Mesodermal cell (in vitro differentiated cells): Measurements from ENCODE around the gene WDR90.

ENCODE experiments used
- H3K27ac ChIP-seq: 2 replicates; pipeline ENCODE4 v1.7.0; 2013; ENCODE audit warnings: mild to moderate bottlenecking, low read depth, low read length, moderate library complexity; ENCODE audit not compliant: severe bottlenecking
- H3K36me3 ChIP-seq: 2 replicates; pipeline ENCODE4 v1.7.1; 2013; ENCODE audit warnings: mild to moderate bottlenecking, low read length, moderate library complexity; ENCODE audit not compliant: control insufficient read depth, insufficient read depth
- H3K4me1 ChIP-seq: one replicate; pipeline ENCODE4 v1.7.1; 2013; ENCODE audit warnings: mild to moderate bottlenecking, low read length; ENCODE audit not compliant: insufficient read depth, control insufficient read depth, poor library complexity, severe bottlenecking
- H3K4me3 ChIP-seq: 2 replicates; pipeline ENCODE4 v1.7.0; 2013; ENCODE audit warnings: low read length, control low read depth, mild to moderate bottlenecking; ENCODE audit not compliant: insufficient read depth, poor library complexity, severe bottlenecking; ENCODE audit errors: extremely low read depth
- H3K9me3 ChIP-seq: 2 replicates; pipeline ENCODE4 v1.7.1; 2013; ENCODE audit warnings: mild to moderate bottlenecking, low read length, moderate library complexity; ENCODE audit not compliant: control insufficient read depth
- WGBS, 2 experiments: methylation state at CpG; one replicate each; pipeline ENCODE4 v1.1.5; 2013; ENCODE audit warnings: missing lambda C conversion rate in 2 of 2; ENCODE audit not compliant: insufficient coverage in 2 of 2; 5-methylcytosine and 5-hydroxymethylcytosine counted together

WDR90 gene

DNA sequence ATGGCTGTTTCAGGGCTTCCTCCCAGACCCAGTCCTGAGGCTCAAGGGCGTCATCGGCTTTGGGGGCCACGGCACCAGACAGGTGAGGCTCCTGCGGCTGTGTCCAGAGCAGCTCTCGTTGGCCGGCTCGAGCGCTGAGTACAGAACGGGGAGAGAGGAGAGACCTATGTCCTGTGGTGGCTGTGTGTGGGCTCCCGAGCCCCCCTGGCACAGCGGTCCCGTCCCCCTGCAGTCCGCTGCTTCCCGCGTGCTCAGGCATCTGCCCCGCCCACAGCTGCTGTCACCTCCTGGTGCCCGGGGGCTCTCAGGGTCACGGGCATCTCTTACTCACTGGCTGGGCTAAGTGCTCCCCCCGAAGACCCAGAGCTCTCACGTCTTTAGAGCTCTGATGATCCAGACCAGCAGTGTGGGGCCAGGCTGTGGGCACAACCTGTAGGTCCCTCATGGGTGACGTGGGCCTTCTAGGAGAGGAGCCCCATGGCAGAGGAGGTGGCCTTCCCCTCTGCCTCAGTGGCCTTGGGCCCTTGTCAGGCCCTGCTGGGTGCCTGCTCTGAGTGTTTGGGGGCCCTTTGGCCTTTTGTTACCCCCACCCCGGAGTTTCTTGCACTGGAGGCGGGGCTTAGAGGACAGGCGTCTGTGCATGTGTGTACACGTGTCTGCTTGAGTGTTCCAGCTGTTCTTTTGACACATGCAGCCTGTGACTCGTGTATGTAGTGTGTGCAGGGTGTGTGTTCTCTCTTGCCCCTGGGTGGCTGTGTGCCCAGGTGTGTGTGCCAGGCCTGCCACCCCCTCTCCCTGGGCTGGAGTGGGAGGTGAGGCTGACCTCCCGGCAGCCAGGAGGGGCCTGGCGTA lies 3.5 kb downstream of the WDR90 start:
- peaks cover 20% of the 10 kb centered on the region for H3K36me3 ChIP-seq

DNA sequence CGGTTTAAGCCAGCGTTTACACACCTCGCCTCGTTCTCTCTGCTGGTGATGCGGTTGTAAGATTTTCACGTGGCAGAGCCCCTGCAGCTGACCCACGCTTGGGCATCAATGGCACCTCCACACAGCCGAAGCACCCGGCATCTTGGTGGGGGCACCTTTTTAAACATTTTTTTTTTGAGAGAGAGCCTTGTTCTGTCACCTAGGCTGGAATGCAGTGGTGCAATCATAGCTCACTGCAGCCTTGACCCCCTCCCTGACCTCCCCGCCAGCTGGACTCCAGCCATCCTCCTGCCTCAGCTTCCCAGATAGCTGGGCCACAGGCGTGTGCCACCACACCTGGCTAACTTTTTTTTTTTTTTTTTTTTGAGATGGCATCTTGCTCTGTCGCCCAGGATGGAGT lies 4.9 kb downstream of the WDR90 start:
- peaks cover 25% of the 10 kb centered on the region for H3K36me3 ChIP-seq
- no peaks in the 10 kb centered on the region for H3K4me1 ChIP-seq
- H3K27ac ChIP-seq, result no peak overlapping the region
- 93 to 96% methylated on average over 8 to 11 of the region's 12 CpGs for WGBS, 2 experiments
- no peak overlapping the region for H3K4me3 ChIP-seq
- no peaks in the 10 kb centered on the region for H3K9me3 ChIP-seq

More for the DNA sequence above, 3.5 kb downstream of the WDR90 start:
- Histone ChIP-seq H3K9me3 (no peaks in the 10 kb centered on the region), H3K4me3 (no peak overlapping the region), H3K4me1 (peaks cover 7% of the 10 kb centered on the region), H3K27ac (no peak overlapping the region)
- WGBS, 2 experiments, result 94 to 95% methylated on average over 27 to 28 of the region's 28 CpGs

DNA sequence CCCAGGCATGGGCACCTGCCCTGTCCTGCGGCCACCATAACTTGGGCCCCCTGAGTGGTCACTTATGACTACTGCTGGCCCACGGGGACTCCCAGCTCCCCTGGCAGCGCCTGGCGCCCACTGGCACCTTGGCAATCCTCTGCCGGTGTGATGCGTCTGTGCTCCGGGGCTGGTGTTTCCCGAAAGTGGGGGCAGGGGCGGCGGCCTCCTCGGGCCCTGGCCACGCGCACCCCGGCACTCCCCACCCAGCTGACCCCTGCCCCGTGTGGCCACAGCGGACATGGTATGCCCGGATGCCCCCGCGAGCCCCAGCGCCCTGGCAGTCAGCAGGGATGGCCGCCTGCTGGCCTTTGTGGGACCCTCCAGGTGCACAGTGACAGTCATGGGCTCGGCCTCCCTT lies 8.3 kb downstream of the WDR90 start:
- H3K36me3 ChIP-seq, result peaks cover 21% of the 10 kb centered on the region

DNA sequence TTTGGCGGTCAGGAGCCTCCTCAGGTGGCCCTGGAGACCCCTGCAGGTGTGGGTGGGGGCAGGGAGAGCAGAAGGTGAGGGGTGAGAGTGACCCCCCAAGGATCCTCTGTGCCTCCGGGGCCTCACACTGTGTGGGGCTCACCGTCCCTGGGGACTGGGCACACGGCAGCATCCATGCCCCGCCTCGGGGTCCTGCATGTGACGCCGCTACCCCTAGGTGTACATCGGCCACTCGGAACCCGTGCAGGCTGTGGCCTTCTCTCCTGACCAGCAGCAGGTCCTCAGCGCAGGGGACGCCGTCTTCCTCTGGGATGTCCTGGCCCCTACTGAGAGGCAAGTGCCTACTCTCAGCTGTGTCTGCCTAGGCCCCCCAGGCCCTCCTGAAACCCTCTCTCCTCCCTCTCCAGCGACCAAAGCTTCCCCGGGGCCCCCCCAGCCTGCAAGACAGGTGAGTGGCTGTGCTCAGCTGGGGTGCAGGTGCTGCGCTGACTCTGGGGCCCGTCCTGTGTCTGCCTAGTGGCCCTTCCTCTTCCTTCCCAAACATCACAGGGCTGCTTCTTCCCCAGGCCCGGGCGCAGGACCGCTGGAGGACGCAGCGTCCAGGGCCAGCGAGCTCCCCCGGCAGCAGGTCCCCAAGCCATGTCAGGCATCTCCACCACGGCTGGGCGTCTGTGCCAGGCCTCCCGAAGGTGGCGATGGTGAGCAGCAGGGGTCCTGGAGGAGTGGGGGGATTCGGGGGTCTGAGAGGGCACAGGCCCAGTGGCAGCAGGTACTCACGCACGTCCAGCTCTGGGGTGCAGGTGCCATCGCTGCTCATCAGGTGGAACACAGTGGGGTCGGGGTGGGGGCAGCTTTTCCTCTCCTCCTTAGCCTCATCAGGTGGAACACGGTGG lies 9.8 kb downstream of the WDR90 start:
- Histone ChIP-seq H3K4me3 (no peak overlapping the region), H3K36me3 (peaks cover 15% of the 10 kb centered on the region), H3K9me3 (no peaks in the 10 kb centered on the region), H3K4me1 (peaks cover 4% of the 10 kb centered on the region), H3K27ac (no peak overlapping the region)
- WGBS, 2 experiments, result 93 to 95% methylated on average over 31 to 34 of the region's 35 CpGs

More for the DNA sequence above, 8.3 kb downstream of the WDR90 start:
- H3K9me3 ChIP-seq, result no peaks in the 10 kb centered on the region
- peaks cover 4% of the 10 kb centered on the region for H3K4me1 ChIP-seq
- no peak overlapping the region for H3K27ac ChIP-seq
- WGBS, 2 experiments, result 95 to 96% methylated on average over 18 to 20 of the region's 22 CpGs
- no peak overlapping the region for H3K4me3 ChIP-seq

DNA sequence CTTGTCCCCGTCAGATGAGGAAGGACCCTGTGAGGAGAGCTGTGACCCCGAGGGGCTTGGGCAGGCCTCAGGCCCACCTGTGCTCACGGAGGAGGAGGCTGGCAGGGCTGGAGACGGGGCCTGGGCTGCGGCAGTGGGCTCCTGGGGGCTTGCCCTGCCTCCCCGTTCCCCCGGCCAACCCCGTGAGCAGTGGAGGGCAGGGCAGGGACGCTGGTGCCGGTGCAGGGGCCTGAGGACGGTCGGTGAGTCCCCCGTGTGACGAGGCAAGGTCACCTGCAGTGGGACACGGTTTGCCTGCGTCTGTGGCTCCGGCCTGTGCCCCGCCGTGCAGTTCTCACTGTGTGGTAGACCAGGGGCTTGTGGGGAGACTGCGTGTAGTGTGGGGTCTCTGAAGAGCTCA lies 10.5 kb downstream of the WDR90 start:
- Histone ChIP-seq H3K9me3 (no peaks in the 10 kb centered on the region), H3K27ac (no peak overlapping the region), H3K36me3 (peaks cover 13% of the 10 kb centered on the region), H3K4me1 (peaks cover 4% of the 10 kb centered on the region), H3K4me3 (no peak overlapping the region)
- WGBS, 2 experiments, result 88 to 93% methylated on average over 19 to 20 of the region's 20 CpGs

DNA sequence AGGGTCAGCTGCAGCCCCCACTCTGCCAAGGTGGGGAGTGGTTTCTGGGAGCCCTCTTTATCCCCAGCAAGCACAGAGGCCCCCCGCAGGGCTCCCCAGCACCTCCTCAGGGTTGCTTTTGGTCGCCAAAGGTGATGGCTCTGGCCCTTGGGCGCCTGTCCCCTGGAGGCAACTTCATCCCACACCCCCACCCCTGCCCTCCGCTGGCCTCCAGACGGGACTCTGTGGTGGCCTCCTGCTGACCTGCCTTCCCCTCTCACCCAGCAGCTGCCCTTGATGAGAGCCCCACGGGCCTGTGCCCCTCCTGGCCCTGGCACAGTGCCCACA lies 10.9 kb downstream of the WDR90 start:
- H3K36me3 ChIP-seq, result peaks cover 13% of the 10 kb centered on the region
- peaks cover 4% of the 10 kb centered on the region for H3K4me1 ChIP-seq
- no peak overlapping the region for H3K4me3 ChIP-seq
- H3K9me3 ChIP-seq, result no peaks in the 10 kb centered on the region
- no peak overlapping the region for H3K27ac ChIP-seq
- WGBS, 2 experiments, result 75 to 80% methylated on average over 5 to 6 of the region's 6 CpGs

DNA sequence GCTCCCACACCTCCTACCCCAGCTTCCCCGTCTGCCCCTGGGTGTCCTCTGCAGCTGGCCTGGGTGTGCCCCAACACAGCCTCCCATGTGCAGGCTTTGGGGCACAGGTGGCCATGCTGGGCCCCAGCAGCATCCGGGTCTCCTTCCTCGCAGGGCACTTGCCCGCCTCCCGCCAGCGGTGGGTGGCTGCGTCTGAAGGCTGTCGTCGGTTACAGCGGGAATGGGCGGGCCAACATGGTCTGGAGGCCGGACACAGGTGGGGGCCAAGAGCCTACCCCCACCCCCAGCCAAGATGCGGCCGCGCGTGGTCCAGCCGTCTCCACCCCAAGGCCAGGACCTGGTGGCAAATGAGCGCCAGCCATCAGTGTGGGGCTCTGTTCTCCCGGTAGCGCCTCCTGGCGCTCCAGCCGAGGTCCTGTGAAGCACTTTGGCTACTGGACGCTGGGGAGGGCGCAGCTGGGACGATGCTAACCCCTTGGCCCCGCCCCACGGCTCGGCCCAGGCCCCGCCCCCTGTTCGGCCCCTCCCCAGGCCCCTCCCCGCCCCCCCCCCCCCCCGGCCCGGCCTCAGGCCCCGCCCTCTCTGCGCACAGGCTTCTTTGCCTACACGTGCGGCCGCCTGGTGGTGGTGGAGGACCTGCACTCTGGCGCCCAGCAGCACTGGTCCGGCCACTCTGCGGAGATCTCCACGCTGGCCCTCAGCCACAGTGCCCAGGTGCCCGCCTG lies 11.5 kb downstream of the WDR90 start:
- H3K4me1 ChIP-seq, result peaks cover 4% of the 10 kb centered on the region
- H3K27ac ChIP-seq, result no peak overlapping the region
- no peaks in the 10 kb centered on the region for H3K9me3 ChIP-seq
- H3K4me3 ChIP-seq, result no peak overlapping the region
- peaks cover 13% of the 10 kb centered on the region for H3K36me3 ChIP-seq
- 34 to 55% methylated on average over 14 to 30 of the region's 43 CpGs for WGBS, 2 experiments

DNA sequence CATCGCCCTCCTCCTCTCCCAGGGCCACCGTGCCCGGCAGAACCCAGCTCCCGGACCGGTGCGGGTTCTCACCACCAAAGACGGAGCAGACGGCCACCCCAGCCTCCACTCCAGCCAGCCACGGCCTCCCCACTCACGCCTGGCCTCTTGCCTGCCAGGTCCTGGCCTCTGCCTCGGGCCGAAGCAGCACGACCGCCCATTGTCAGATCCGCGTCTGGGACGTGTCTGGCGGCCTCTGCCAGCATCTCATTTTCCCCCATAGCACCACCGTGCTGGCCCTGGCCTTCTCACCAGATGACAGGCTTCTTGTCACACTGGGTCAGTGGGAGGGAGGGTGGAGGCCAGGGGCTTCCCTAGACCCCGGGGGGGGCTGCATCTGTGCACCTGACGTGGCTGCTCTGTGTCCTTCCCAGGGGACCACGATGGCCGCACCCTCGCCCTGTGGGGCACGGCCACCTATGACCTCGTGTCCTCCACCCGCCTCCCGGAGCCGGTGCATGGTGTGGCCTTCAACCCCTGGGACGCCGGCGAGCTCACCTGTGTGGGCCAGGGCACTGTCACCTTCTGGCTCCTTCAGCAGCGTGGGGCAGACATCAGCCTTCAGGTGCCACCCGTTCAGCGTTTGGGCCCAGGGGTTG lies 12.1 kb downstream of the WDR90 start:
- no peak overlapping the region for H3K27ac ChIP-seq
- H3K9me3 ChIP-seq, result no peaks in the 10 kb centered on the region
- no peak overlapping the region for H3K4me3 ChIP-seq
- H3K36me3 ChIP-seq, result peaks cover 9% of the 10 kb centered on the region
- WGBS, 2 experiments, result 80 to 88% methylated on average over 28 to 29 of the region's 35 CpGs
- H3K4me1 ChIP-seq, result peaks cover 4% of the 10 kb centered on the region

DNA sequence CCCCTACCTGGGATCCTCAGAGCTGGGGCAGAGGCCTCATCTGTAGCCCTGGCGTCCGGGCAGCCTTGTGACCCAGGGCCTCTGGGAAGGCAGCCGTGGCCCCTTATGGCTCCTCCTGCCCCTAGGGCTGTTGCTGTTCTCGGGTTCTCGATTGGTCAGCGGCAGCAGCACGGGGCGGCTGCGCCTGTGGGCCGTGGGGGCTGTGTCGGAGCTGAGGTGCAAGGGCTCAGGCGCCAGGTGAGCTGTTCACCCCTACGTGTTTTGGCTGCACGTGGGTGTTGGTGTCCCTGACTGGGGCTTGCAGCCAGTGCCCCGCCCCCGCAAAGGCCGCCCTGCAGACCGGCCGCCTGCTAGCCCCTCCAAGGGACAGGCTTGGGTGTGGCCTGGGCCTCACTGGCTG lies 12.9 kb downstream of the WDR90 start:
- H3K9me3 ChIP-seq, result no peaks in the 10 kb centered on the region
- WGBS, 2 experiments, result 97% methylated on average over 18 to 19 of the region's 19 CpGs
- no peak overlapping the region for H3K27ac ChIP-seq
- H3K4me3 ChIP-seq, result no peak overlapping the region
- H3K36me3 ChIP-seq, result peaks cover 9% of the 10 kb centered on the region
- peaks cover 4% of the 10 kb centered on the region for H3K4me1 ChIP-seq

DNA sequence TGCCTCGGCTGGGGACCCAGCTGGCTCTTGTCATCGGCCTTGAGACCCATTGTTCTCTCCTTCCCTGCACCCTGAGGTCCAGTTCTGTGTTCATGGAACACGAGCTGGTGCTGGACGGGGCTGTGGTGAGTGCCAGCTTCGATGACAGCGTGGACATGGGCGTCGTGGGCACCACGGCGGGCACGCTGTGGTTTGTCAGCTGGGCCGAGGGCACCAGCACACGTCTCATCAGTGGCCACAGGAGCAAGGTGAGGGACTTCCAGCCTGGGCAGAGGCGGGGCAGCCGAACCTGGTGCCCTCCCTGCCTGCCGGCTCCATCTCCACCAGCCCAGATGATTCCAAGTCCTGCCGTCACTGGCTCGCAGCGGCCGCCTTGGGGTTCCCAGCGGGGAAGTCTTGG lies 13.4 kb downstream of the WDR90 start:
- H3K27ac ChIP-seq, result no peak overlapping the region
- no peaks in the 10 kb centered on the region for H3K9me3 ChIP-seq
- H3K36me3 ChIP-seq, result peaks cover 9% of the 10 kb centered on the region
- 96% methylated on average over 21 of the region's 21 CpGs for WGBS, 2 experiments
- peaks cover 4% of the 10 kb centered on the region for H3K4me1 ChIP-seq
- no peak overlapping the region for H3K4me3 ChIP-seq
